OCI-LY1 (cell line): ENCODE results near the gene DAAM1.

Experiments
- H2AFZ ChIP-seq: fragments of 200-600 bp; sonication (generic), shearing (Covaris generic); 2 replicates; pipeline ENCODE4 v1.6.0; 2014; ENCODE audit warnings: antibody characterized with exemption, mild to moderate bottlenecking, low read length
- H3F3A ChIP-seq: fragments of 200-600 bp; sonication (generic), shearing (Covaris generic); 2 replicates; pipeline ENCODE4 v1.6.0; 2014; ENCODE audit warnings: mild to moderate bottlenecking, antibody characterized with exemption, low read length, moderate library complexity; ENCODE audit not compliant: insufficient read depth
- H3K27ac ChIP-seq: fragments of 200-600 bp; sonication (generic); 2 replicates; pipeline ENCODE4 v1.5.1; 2014; ENCODE audit warnings: low read length, mixed run types, mild to moderate bottlenecking, low read depth; ENCODE audit not compliant: poor library complexity, severe bottlenecking
- H3K27me3 ChIP-seq: fragments of 200-600 bp; sonication (generic); 2 replicates; pipeline ENCODE4 v1.6.0; 2014; ENCODE audit warnings: antibody characterized with exemption, mild to moderate bottlenecking, low read length, moderate library complexity; ENCODE audit not compliant: insufficient read depth
- H3K36me3 ChIP-seq: fragments of 200-600 bp; sonication (generic); 2 replicates; pipeline ENCODE4 v1.6.1; 2014; ENCODE audit warnings: mild to moderate bottlenecking, antibody characterized with exemption, low read length, moderate library complexity, mixed read lengths; ENCODE audit not compliant: insufficient read depth
- H3K4me1 ChIP-seq: fragments of 200-600 bp; sonication (generic); 2 replicates; pipeline ENCODE4 v1.5.1; 2014; ENCODE audit warnings: mild to moderate bottlenecking, low read length, moderate library complexity; ENCODE audit not compliant: insufficient read depth, severe bottlenecking
- H3K4me2 ChIP-seq: fragments of 200-600 bp; sonication (generic), shearing (Covaris generic); 2 replicates; pipeline ENCODE4 v1.6.1; 2014; ENCODE audit warnings: low read length
- H3K4me3 ChIP-seq: fragments of 200-600 bp; sonication (generic); 2 replicates; pipeline ENCODE4 v1.5.1; 2014; ENCODE audit warnings: low read length, low read depth, mild to moderate bottlenecking, mixed read lengths; ENCODE audit not compliant: poor library complexity, severe bottlenecking
- H3K79me2 ChIP-seq: fragments of 200-600 bp; shearing (Covaris generic); 2 replicates; pipeline ENCODE4 v1.6.1; 2016; ENCODE audit warnings: mixed run types, low read length, mixed read lengths; ENCODE audit not compliant: insufficient read depth
- H3K9ac ChIP-seq: fragments of 200-600 bp; sonication (generic), shearing (Covaris generic); 2 replicates; pipeline ENCODE4 v1.6.1; 2014; ENCODE audit warnings: mild to moderate bottlenecking, low read length, mixed read lengths
- H3K9me2 ChIP-seq: fragments of 200-600 bp; sonication (generic), shearing (Covaris generic); 2 replicates; pipeline ENCODE4 v1.6.1; 2014; ENCODE audit warnings: low read depth, mild to moderate bottlenecking, low read length, mixed read lengths
- H3K9me3 ChIP-seq: fragments of 200-600 bp; shearing (Covaris generic); 2 replicates; pipeline ENCODE4 v1.6.1; 2014; ENCODE audit warnings: low read length, mixed read lengths
- H4K20me1 ChIP-seq: fragments of 200-600 bp; sonication (generic), shearing (Covaris generic); 2 replicates; pipeline ENCODE4 v1.6.0; 2016; ENCODE audit warnings: mild to moderate bottlenecking, low read length; ENCODE audit not compliant: insufficient read depth
- EZH2 ChIP-seq: fragments of 200-600 bp; sonication (generic), shearing (Covaris generic); IDR thresholded peaks from 2 replicates; pipeline ENCODE4 v1.8.0; 2017; ENCODE audit warnings: borderline replicate concordance, mixed run types, mild to moderate bottlenecking, antibody characterized with exemption, low read length, moderate library complexity, mixed read lengths
- TF ChIP-seq, protein P1 (sequence below): fragments of 200-600 bp; sonication (generic), shearing (Covaris generic); IDR thresholded peaks from 2 replicates; pipeline ENCODE4 v1.5.1; 2017; ENCODE audit warnings: mild to moderate bottlenecking, antibody characterized with exemption, low read length, moderate library complexity, mixed read lengths

The DAAM1 gene

DNA sequence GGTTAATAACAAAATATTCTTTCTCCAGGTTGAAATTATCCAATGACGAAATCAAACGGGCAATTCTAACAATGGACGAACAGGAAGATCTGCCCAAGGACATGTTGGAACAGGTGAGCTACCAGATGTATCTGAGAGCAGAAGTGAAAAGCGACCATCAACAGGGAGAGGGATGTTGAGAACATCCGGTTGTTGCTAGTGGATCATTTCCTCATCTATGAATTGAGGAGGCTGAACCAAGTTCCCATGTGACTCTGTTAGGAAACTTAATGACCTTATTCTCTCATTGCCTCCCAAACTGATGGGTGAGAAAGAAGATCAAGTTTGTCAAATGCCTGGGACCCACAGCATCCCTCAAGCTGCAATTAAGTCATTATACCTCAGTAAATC lies 159.0 kb downstream of the DAAM1 start:
- Histone ChIP-seq H4K20me1 (no peaks in the 10 kb centered on the region), H3K79me2 (no peaks in the 10 kb centered on the region), H3F3A (no peaks in the 10 kb centered on the region), H3K27me3 (no peaks in the 10 kb centered on the region), H3K36me3 (peaks cover 81% of the 10 kb centered on the region; the same call in 1 of the 2 replicates), H3K4me3 (no peak overlapping the region), H3K9me2 (no peaks in the 10 kb centered on the region), H3K27ac (peak overlapping the region; percentile 57), H2AFZ (no peak overlapping the region), H3K4me1 (peaks cover 30% of the 10 kb centered on the region), H3K4me2 (no peak overlapping the region; the same call in 1 of the 2 replicates), H3K9ac (no peak overlapping the region), H3K9me3 (no peaks in the 10 kb centered on the region)
- TF ChIP-seq, protein P1, sequence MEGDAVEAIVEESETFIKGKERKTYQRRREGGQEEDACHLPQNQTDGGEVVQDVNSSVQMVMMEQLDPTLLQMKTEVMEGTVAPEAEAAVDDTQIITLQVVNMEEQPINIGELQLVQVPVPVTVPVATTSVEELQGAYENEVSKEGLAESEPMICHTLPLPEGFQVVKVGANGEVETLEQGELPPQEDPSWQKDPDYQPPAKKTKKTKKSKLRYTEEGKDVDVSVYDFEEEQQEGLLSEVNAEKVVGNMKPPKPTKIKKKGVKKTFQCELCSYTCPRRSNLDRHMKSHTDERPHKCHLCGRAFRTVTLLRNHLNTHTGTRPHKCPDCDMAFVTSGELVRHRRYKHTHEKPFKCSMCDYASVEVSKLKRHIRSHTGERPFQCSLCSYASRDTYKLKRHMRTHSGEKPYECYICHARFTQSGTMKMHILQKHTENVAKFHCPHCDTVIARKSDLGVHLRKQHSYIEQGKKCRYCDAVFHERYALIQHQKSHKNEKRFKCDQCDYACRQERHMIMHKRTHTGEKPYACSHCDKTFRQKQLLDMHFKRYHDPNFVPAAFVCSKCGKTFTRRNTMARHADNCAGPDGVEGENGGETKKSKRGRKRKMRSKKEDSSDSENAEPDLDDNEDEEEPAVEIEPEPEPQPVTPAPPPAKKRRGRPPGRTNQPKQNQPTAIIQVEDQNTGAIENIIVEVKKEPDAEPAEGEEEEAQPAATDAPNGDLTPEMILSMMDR = no peak
- TF ChIP-seq EZH2 = no peak

DNA sequence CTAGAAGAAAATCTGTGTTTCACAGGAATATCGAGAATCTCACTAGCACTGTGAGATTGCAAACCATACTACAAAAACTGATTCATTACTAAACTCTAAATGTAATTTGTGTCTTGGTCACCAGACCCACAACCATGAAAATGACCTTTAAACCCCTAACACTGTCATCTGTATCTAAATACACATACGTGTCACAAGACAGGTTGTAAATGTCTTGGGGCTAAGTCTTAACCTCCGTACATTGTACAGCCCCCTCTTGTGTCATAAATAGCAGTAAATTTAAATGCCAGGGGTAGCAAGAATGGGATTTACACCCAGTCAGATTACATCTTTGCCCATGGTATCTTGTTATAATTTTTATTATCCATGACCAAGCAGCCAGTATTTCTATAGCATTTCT lies 159.4 kb downstream of the DAAM1 start:
- Histone ChIP-seq H3K9ac (no peak overlapping the region), H3K4me3 (no peak overlapping the region), H3K27ac (no peak overlapping the region), H3K79me2 (no peaks in the 10 kb centered on the region), H3K9me3 (no peaks in the 10 kb centered on the region), H3K9me2 (no peaks in the 10 kb centered on the region), H3F3A (no peaks in the 10 kb centered on the region), H3K4me2 (no peak overlapping the region), H2AFZ (no peak overlapping the region), H3K27me3 (no peaks in the 10 kb centered on the region), H4K20me1 (no peaks in the 10 kb centered on the region), H3K4me1 (peaks cover 29% of the 10 kb centered on the region), H3K36me3 (peaks cover 81% of the 10 kb centered on the region; the same call in 1 of the 2 replicates)
- TF ChIP-seq, protein P1 = no peak
- TF ChIP-seq EZH2 = no peak

DNA sequence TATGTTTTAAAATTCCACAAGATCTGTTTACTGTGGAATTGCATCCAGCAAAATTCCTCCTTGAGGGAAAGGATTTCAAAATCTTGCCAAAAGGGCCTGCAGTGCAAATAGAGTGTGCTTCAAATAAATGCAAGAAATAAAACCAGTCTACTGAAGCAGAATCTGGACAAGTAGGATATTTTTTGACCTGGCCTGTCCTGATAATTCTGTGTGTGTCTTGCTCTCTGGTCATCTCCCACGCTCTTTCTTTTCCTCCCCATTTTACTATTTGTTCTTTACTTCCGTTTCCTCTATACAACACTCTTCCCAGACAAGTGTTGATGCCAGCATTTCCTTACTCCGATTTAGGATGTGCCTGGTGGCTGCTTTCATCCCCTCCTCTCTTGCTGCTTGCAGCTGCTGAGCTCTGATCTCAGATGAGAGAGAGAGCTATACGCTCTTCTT lies 160.8 kb downstream of the DAAM1 start:
- Histone ChIP-seq H3K9me2 (no peaks in the 10 kb centered on the region), H3K4me2 (no peak overlapping the region), H3K9me3 (no peaks in the 10 kb centered on the region), H3K4me1 (peaks cover 24% of the 10 kb centered on the region), H3K4me3 (no peak overlapping the region), H3K27me3 (no peaks in the 10 kb centered on the region), H3F3A (no peaks in the 10 kb centered on the region), H3K79me2 (no peaks in the 10 kb centered on the region), H3K9ac (no peak overlapping the region), H3K36me3 (peaks cover 87% of the 10 kb centered on the region), H4K20me1 (no peaks in the 10 kb centered on the region), H2AFZ (no peak overlapping the region), H3K27ac (no peak overlapping the region)
- TF ChIP-seq, protein P1 = no peak
- no peak for TF ChIP-seq EZH2
